ENCODE data around the gene COL23A1.
A peak's percentile ranks its signal among the peaks of the same experiment; 100 is the strongest.

COL23A1 gene

GRCh38 chr5:178291969-178292825 is 298.0 kb downstream of the COL23A1 start:
- H3K4me3 ChIP-seq (replicated peaks; ENCODE audit: low read depth, low read length) = no peak overlapping the region
- TF ChIP-seq CTCF (IDR thresholded peaks at IDR 0.05; ENCODE audit: low read length, missing control alignments) = no peak
- no peak for DNase-seq (ENCODE audit: low read depth)

GRCh38 chr5:178291161-178291561 is 299.0 kb downstream of the COL23A1 start:
- no peak for TF ChIP-seq CTCF (IDR thresholded peaks at IDR 0.05; ENCODE audit: low read length, missing control alignments)
- H3K4me3 ChIP-seq (replicated peaks; ENCODE audit: low read depth, low read length) = no peak overlapping the region
- DNase-seq (ENCODE audit: low read depth) = no peak

- no peak overlapping the region for H3K4me3 ChIP-seq (replicated peaks; ENCODE audit: low read depth, low read length)
- DNase-seq (ENCODE audit: low read depth) = no peak
- no peak for TF ChIP-seq CTCF (IDR thresholded peaks at IDR 0.05; ENCODE audit: low read length, missing control alignments)
Observed at GRCh38 chr5:178290376-178290775, 299.8 kb downstream of the COL23A1 start.

- no peak for DNase-seq (ENCODE audit: low read depth)
- TF ChIP-seq CTCF (IDR thresholded peaks at IDR 0.05; ENCODE audit: low read length, missing control alignments) = no peak
- H3K4me3 ChIP-seq (replicated peaks; ENCODE audit: low read depth, low read length) = no peak overlapping the region
Observed at GRCh38 chr5:178289438-178289837, 300.8 kb downstream of the COL23A1 start.

- no peak for TF ChIP-seq CTCF (IDR thresholded peaks at IDR 0.05; ENCODE audit: low read length, missing control alignments)
- H3K4me3 ChIP-seq (replicated peaks; ENCODE audit: low read depth, low read length) = no peak overlapping the region
- DNase-seq (ENCODE audit: low read depth) = no peak
Observed at GRCh38 chr5:178288401-178289368, 301.5 kb downstream of the COL23A1 start.

- DNase-seq (ENCODE audit: low read depth) = peak; percentile 1
- no peak for TF ChIP-seq CTCF (IDR thresholded peaks at IDR 0.05; ENCODE audit: low read length, missing control alignments)
Observed at GRCh38 chr5:178287791-178288105, 302.4 kb downstream of the COL23A1 start.

More at GRCh38 chr5:178287791-178288105, 302.4 kb downstream of the COL23A1 start:
- no peak overlapping the region for H3K4me3 ChIP-seq (replicated peaks; ENCODE audit: low read depth, low read length)

Data from fibroblast of pulmonary artery (primary cell).